ENCODE results near the gene ENAM.
"Not testable (repeated sequence)": the region's sequence is repeated elsewhere in the genome, so short reads cannot be mapped to it uniquely, and the experiment has no call there.

Gene ENAM

DNA sequence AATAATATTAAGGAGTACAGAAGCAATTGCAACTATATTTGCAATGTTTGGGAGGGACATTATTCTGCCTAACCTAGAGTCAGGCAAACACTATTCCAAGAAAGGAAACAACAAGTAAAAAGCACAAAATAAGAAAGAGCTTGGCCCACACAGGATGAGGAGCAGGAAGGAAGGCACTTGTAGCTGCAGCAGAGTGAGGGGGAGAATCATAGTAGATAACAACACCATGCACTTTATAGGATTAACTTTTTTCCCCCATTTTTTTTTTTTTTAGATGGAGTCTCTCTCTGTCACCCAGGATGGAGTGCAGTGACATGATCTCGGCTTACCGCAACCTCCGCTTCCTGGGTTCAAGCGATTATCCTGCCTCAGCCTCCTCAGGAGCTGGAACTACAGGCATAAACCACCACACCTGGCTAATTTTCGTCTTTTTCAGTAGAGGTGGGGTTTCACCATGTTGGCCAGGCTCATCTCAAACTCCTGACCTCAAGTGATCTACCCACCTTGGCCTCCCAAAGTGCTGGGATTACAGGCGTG, 48.1 kb downstream of the ENAM start:
- no peaks in the 10 kb centered on the region for H3K27me3 Mint-ChIP-seq (ENCODE audit: low read depth)
- H3K36me3 Mint-ChIP-seq (ENCODE audit: low read depth): no peaks in the 10 kb centered on the region
- no peak for TF ChIP-seq CTCF (IDR thresholded peaks at IDR 0.05; ENCODE audit: unreplicated experiment in 3 of 3)
- no peak overlapping the region for H3K4me3 Mint-ChIP-seq
- H3K27ac Mint-ChIP-seq: no peak overlapping the region
- H3K9me3 Mint-ChIP-seq: no peaks in the 10 kb centered on the region
- peaks cover 14% of the 10 kb centered on the region for H3K4me1 Mint-ChIP-seq

- Mint-ChIP-seq H3K27me3 (ENCODE audit: low read depth) (no peaks in the 10 kb centered on the region), H3K9me3 (no peaks in the 10 kb centered on the region), H3K4me3 (no peak overlapping the region), H3K4me1 (peaks cover 14% of the 10 kb centered on the region), H3K27ac (peak overlapping the region in 1 of 3 experiments; percentile 25), H3K36me3 (ENCODE audit: low read depth) (no peaks in the 10 kb centered on the region)
- TF ChIP-seq CTCF (IDR thresholded peaks at IDR 0.05; ENCODE audit: unreplicated experiment in 3 of 3): no peak
Observed at GRCh38 chr4:70678383-70678999, 49.9 kb downstream of the ENAM start.

GRCh38 chr4:70680934-70681333, 52.4 kb downstream of the ENAM start:
- no peak for TF ChIP-seq CTCF (IDR thresholded peaks at IDR 0.05; ENCODE audit: unreplicated experiment in 3 of 3)
- Mint-ChIP-seq H3K27me3 (ENCODE audit: low read depth) (no peaks in the 10 kb centered on the region), H3K4me1 (peaks cover 9% of the 10 kb centered on the region), H3K9me3 (no peaks in the 10 kb centered on the region), H3K36me3 (ENCODE audit: low read depth) (no peaks in the 10 kb centered on the region), H3K27ac (peak overlapping the region; percentile 57 to 88 (median 65)), H3K4me3 (no peak overlapping the region)

- H3K9me3 Mint-ChIP-seq: no peaks in the 10 kb centered on the region
- no peaks in the 10 kb centered on the region for H3K27me3 Mint-ChIP-seq (ENCODE audit: low read depth)
- no peak overlapping the region for H3K4me3 Mint-ChIP-seq
- peaks cover 9% of the 10 kb centered on the region for H3K4me1 Mint-ChIP-seq
- no peaks in the 10 kb centered on the region for H3K36me3 Mint-ChIP-seq (ENCODE audit: low read depth)
- TF ChIP-seq CTCF (IDR thresholded peaks at IDR 0.05; ENCODE audit: unreplicated experiment in 3 of 3): no peak
- H3K27ac Mint-ChIP-seq: peak overlapping the region in 1 of 3 experiments; percentile 88
Observed at GRCh38 chr4:70681704-70682103, 53.2 kb downstream of the ENAM start.

DNA sequence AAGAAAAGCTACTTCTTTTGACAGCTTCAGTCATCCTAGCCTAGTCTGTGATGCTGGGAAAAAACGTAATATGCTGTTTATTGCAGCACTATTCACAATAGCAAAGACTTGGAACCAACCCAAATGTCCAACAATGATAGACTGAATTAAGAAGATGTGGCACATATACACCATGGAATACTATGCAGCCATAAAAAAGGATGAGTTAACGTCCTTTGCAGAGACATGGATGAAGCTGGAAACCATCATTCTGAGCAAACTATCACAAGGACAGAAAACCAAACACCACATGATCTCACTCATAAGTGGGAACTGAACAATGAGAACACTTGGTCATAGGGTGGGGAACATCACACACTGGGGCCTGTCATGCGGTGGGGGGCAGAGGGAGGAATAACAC, 53.6 kb downstream of the ENAM start:
- H3K9me3 Mint-ChIP-seq; H3K27me3 Mint-ChIP-seq (ENCODE audit: low read depth); H3K36me3 Mint-ChIP-seq (ENCODE audit: low read depth); H3K4me3 Mint-ChIP-seq; H3K4me1 Mint-ChIP-seq: not testable (repeated sequence)
- H3K27ac Mint-ChIP-seq: peak overlapping the region in 1 of 3 experiments; percentile 40

DNA sequence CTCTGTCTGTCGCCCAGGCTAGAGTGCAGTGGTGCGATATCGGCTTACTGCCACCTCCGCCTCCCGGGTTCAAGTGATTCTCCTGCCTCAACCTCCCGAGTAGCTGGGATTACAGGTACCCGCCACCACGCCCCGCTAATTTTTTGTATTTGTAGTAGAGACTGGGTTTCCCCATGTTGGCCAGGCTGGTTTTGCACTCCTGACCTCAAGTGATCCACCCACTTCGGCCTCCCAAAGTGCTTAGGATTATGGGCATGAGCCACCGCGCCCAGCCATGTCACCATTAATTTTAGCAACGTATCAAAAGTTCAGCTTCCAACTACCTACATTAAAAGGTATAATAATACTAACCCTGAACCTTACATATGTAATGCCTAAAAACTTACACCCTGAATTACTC, 58.8 kb downstream of the ENAM start:
- Mint-ChIP-seq H3K4me1 (peaks cover 32% of the 10 kb centered on the region), H3K27me3 (ENCODE audit: low read depth) (no peaks in the 10 kb centered on the region), H3K36me3 (ENCODE audit: low read depth) (peaks cover 21% of the 10 kb centered on the region), H3K27ac (peak overlapping the region; percentile 98 to 100 (median 99)), H3K4me3 (peak overlapping the region; percentile 91 to 94 (median 92)), H3K9me3 (no peaks in the 10 kb centered on the region)
- no peak for TF ChIP-seq CTCF (IDR thresholded peaks at IDR 0.05; ENCODE audit: unreplicated experiment in 3 of 3)
